HG02943 (cell line): Measurements from ENCODE around the gene NOL4L.

Experiments
- ATAC-seq: cut with Tn5 transposase; IDR thresholded peaks from one replicate; pipeline ENCODE4 v1.9.1; 2021; ENCODE audit warnings: mild to moderate bottlenecking, low read depth, moderate library complexity; ENCODE audit not compliant: unreplicated experiment

The NOL4L gene, protein sequence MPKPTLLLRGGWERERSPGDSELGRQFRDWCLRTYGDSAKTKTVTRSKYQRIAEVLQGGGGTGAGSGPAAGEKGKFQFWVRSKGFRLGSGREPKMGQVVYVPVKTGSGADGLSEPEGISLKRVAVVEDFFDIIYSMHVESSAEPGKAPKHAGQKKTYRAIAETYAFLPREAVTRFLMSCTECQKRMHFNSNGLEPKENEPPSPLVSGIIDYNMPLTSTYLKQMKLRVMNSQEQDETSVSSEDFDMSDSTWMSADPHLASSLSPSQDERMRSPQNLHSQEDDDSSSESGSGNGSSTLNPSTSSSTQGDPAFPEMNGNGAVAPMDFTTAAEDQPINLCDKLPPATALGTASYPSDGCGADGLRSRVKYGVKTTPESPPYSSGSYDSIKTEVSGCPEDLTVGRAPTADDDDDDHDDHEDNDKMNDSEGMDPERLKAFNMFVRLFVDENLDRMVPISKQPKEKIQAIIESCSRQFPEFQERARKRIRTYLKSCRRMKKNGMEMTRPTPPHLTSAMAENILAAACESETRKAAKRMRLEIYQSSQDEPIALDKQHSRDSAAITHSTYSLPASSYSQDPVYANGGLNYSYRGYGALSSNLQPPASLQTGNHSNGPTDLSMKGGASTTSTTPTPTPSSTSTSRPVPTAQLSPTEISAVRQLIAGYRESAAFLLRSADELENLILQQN

GRCh38 chr20:32585011-32585585 lies at the start of gene NOL4L:
NOL4L (minus strand) TSS chr20:32585333; CDS start chr20:32584890, 443 bp downstream.
- no peak for ATAC-seq

GRCh38 chr20:32634041-32634805 lies 49.1 kb upstream of the NOL4L start:
- ATAC-seq, result no peak

GRCh38 chr20:32632461-32633354 lies 47.6 kb upstream of the NOL4L start:
- ATAC-seq, result no peak

DNA sequence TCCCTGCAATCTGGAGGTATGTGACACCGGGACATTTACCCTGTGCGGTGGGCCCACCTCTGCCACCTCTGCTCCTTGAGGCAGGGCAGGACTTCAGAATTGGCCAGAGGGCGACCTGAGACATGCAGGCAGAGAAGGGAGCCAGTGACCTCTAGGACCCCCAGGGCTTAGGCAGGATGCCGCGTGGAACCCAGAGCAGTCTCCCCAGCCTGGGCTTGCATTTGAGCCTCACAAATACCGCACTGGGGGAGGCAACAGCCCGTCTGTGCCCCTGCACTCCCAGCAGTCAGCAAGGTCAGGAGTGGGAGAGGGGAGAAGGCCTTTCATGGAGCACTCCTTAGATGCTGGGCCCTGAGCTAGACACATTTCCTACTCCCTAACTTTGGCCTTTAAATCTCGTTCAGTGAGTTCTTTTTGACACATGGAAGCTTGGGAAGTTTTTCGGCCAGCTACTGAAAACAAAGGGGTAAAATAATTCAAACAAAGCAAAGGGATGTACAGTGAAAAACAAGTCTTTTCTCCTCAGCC lies 46.9 kb upstream of the NOL4L start:
- no peak for ATAC-seq

- no peak for ATAC-seq
Measured at GRCh38 chr20:32629813-32630212, 44.7 kb upstream of the NOL4L start.

DNA sequence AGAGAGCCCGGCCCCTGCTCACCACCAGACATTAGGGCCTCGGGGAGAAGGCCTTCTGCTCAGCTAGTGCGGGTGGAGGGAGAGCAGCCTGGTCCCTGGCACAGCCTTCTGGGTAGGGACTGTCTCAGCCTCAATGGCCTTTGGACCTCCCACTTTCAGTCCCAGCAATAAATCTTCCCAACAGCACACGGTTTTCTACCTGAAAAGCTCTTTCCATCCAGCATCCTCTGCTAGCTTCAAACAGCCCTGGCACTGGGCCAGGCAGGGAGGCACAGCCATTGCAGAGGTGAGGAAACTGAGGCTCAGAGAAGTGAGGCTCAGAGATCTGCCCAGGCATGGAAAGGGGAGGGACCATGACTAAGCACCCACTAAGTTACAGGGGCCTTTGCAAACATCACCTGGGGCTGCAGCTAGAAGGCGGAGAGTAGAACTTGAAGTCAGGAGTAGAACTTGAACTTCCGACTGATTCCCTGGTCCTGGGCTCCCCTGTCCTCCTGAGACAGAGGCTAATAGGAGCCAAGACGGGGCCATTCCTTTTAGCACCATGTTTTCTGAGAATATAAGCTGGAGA lies 43.9 kb upstream of the NOL4L start:
- no peak for ATAC-seq

GRCh38 chr20:32626859-32627636 lies 41.9 kb upstream of the NOL4L start:
- no peak for ATAC-seq

DNA sequence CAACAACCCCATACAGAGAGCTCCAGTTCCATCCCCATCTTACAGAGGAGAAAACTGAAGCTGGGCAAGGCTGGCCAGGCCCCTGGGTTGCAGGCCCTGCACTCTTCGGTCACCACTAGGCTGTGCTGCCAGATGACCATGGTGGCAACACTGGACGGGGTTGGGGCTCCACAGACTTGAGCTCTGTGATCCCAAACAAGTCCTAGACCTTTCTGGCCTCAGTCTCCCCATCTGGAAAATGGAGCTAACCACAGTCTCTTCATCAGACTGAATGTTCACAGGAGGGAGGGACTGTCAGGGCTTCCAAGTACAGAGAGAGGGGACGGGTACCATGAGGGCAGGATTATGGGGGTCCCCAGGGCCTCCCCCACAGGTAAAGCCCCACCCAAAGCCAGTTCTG lies 41.3 kb upstream of the NOL4L start:
- no peak for ATAC-seq

DNA sequence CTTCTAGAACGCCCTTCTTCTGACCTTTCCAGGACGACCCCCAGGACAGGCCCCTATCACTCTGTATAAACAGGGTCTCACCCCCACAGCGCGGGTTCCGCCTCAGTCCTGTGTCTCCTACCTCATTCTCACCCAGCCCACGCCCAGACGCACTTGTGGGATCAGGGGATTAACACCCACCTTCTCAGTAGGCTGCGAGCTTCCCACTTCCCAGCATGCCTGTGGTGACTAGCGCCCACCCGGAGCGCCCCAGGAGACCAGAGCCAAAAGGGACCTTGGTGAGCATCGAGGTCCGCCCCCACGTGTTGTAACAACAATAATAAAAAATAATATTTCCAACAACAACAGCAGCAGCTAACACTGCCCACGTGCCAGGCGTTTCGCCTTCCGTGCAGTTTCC lies 40.9 kb upstream of the NOL4L start:
- ATAC-seq, result no peak

DNA sequence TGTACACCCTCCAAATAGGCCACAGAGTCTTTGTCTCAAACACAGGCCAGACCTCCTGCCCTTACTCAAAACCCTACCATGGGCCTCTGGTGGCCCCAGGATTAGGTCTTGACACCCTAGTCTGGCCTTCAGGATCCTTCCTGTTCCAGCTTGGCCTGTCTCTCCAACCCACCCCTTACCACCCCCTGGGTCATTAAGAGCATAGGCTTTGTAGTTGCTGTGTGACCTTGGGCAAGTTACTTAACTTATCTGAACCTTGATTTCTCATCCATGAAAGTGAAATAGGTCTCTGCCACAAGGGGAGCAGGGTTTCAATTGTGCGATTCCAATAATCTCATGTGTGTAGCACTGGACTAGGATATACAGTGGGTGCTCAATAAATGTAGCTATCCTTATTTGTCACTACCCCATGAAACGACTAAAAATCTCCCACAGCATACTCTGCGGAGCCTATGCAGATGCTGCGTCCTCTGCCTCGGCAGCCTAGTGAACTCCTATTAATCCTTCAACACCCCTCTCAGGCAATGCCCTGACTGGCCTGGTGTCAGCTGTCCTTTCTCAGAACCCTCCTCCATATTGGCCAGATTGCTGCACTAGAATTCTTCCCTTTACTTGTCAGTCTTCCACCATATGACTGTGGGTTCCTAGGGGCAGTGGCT lies 39.7 kb upstream of the NOL4L start:
- no peak for ATAC-seq

- ATAC-seq, result no peak
Measured at GRCh38 chr20:32623667-32624157, 38.6 kb upstream of the NOL4L start.

DNA sequence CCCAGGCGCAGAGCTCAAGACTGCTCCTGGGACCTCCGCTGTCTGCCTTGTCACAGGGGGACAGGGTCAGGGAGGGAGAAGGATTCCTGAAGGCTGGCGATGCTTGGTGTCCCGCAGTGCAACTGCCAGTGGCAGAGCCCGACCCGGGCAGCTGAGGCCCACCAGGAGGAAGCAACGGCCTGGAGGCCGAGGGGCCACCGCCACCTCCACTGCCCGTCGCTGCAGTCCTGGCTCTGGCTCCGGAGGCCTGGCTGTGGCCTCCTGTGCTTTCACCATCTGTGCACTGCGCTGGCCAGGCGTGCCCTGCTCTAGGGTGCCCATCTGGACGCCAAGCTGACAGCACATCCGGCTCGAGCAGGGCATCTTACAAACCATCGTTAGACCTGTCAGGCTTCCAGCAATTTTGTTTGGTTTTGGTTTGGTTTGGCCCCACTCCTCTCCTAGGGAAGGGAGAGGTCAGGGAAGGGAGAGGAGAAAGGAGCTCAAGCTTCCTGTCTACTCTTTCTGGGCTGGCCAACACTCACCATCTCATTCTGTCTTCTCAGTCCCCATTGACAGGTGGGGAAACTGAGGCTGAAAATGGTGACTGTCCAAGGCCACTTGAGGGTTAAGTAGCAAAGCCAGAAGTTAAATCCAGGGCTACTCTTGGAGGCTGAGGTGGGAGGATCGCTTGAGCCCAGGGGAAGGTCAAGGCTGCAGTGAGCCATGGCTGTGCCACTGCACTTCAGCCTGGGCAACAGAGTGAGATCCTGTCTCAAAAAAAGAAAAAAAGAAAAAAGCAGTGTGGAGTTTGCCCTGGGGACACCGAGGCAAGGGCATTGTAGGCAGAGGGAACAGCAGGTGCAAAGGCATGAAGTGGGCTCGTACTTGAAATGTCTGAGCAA lies 37.7 kb upstream of the NOL4L start:
- ATAC-seq, result no peak

GRCh38 chr20:32621891-32622584 lies 36.9 kb upstream of the NOL4L start:
- no peak for ATAC-seq

GRCh38 chr20:32621071-32621890 lies 36.1 kb upstream of the NOL4L start:
- no peak for ATAC-seq

GRCh38 chr20:32619586-32619985 lies 34.5 kb upstream of the NOL4L start:
- ATAC-seq, result no peak
